Measurements from ENCODE around the gene CDK6. TPM values are rescaled to one million over a fixed set of nuclear protein-coding genes. Genes with fewer than 3 reads are reported as not detected.

The CDK6 gene
- total RNA-seq, 4 donors from 2014 or later, result 12.9 to 32.7 (median 21.6) TPM

DNA sequence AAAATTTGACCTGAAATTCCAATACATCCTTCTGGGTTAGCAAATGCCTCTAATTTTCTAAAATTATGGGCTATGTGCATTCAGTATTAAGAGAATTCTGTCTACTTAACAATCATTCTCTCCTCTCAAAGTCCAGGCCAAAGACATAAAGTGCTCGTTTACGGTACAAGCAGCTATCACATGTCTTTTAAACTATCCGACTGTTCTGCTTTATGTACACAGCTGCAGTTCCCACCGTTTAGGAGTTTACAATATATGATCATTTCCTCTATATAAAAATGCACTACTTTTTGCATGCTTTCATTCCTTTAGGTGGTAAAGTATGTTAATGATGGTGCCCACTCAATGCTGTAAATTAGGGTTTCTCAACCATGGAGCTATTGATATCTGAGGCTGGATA is 34.0 kb downstream of the CDK6 start:
- in situ Hi-C loops (cut with MboI; ENCODE audit: low pct_ligation_motif_present in 1 of 4, low pct_unique_long_range_greater_than_20kb in 1 of 4, low sequenced_read_pairs in 3 of 4) (no loop called here), intact Hi-C loops (cut with DNase I; ENCODE audit: low total_unique reads) (no loop called here)
- no peak for DNase-seq
- Histone ChIP-seq H3K36me3 (no peaks in the 10 kb centered on the region), H3K4me3 (no peak overlapping the region), H3K27ac (peak overlapping the region in 1 of 4 donors; percentile 56), H3K4me1 (peaks cover 3 to 48% (median 18%) of the 10 kb centered on the region in 4 donors), H3K27me3 (no peaks in the 10 kb centered on the region), H3K9me3 (no peaks in the 10 kb centered on the region)
- no peak for TF ChIP-seq POLR2AphosphoS5 (IDR thresholded peaks at IDR 0.05)
- no peak for TF ChIP-seq EP300 (IDR thresholded peaks at IDR 0.05; ENCODE audit: low read depth)
- TF ChIP-seq, protein P1, sequence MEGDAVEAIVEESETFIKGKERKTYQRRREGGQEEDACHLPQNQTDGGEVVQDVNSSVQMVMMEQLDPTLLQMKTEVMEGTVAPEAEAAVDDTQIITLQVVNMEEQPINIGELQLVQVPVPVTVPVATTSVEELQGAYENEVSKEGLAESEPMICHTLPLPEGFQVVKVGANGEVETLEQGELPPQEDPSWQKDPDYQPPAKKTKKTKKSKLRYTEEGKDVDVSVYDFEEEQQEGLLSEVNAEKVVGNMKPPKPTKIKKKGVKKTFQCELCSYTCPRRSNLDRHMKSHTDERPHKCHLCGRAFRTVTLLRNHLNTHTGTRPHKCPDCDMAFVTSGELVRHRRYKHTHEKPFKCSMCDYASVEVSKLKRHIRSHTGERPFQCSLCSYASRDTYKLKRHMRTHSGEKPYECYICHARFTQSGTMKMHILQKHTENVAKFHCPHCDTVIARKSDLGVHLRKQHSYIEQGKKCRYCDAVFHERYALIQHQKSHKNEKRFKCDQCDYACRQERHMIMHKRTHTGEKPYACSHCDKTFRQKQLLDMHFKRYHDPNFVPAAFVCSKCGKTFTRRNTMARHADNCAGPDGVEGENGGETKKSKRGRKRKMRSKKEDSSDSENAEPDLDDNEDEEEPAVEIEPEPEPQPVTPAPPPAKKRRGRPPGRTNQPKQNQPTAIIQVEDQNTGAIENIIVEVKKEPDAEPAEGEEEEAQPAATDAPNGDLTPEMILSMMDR (IDR thresholded peaks at IDR 0.05), result no peak
- no peak for TF ChIP-seq POLR2A (IDR thresholded peaks at IDR 0.05)
- WGBS, 2 donors (ENCODE audit: low coverage in 1 of 2), result 39% methylated on average over 4 of the region's 4 CpGs

DNA sequence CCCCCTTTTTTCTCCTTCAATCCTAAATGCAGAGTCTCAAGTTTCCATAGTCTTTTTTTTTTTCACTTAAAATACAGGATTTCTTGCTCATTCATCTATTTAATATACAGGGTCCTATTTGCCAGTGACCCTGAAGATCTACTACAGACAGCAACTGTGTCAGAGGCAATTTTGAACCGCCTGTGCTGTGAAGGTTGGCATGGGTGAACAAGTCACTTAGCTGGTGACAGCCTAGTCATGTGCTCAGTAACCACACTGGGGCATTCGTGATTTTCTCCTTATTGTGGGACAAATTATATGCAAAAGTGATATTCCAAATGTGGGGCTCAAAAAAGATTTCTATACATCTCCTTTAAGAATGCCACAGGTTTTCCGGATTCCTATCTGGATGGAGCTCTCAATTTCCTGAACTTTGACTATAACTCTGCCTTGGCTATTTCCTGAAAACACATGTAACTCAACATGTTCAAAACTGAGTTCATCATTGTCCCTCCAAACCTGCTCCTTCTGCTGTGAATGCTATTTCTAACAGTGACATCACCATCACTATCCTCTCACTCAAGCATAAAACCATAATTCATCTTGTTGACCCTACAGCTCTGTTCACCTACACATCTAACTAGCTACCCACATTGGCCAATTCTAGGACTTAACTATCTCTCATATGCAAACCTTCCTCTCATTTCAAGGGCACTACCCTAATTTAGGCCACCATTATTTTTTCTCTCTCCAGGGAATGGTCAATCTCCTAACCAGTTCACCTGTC is 36.7 kb downstream of the CDK6 start:
- intact Hi-C loops (cut with DNase I; ENCODE audit: low total_unique reads), result no loop called here
- Histone ChIP-seq H3K27ac (no peak overlapping the region), H3K9me3 (no peaks in the 10 kb centered on the region), H3K36me3 (no peaks in the 10 kb centered on the region), H3K4me3 (no peak overlapping the region), H3K4me1 (peaks cover 8 to 59% (median 27%) of the 10 kb centered on the region in 4 donors), H3K27me3 (no peaks in the 10 kb centered on the region)
- TF ChIP-seq POLR2A (IDR thresholded peaks at IDR 0.05), result no peak
- no peak for TF ChIP-seq EP300 (IDR thresholded peaks at IDR 0.05; ENCODE audit: low read depth)
- TF ChIP-seq POLR2AphosphoS5 (IDR thresholded peaks at IDR 0.05), result no peak
- TF ChIP-seq, protein P1 (IDR thresholded peaks at IDR 0.05), result no peak
- in situ Hi-C loops (cut with MboI; ENCODE audit: low pct_ligation_motif_present in 1 of 4, low pct_unique_long_range_greater_than_20kb in 1 of 4, low sequenced_read_pairs in 3 of 4), result no loop called here
- 67 to 83% methylated on average over 3 of the region's 3 CpGs for WGBS, 2 donors (ENCODE audit: low coverage in 1 of 2)
- no peak for DNase-seq

DNA sequence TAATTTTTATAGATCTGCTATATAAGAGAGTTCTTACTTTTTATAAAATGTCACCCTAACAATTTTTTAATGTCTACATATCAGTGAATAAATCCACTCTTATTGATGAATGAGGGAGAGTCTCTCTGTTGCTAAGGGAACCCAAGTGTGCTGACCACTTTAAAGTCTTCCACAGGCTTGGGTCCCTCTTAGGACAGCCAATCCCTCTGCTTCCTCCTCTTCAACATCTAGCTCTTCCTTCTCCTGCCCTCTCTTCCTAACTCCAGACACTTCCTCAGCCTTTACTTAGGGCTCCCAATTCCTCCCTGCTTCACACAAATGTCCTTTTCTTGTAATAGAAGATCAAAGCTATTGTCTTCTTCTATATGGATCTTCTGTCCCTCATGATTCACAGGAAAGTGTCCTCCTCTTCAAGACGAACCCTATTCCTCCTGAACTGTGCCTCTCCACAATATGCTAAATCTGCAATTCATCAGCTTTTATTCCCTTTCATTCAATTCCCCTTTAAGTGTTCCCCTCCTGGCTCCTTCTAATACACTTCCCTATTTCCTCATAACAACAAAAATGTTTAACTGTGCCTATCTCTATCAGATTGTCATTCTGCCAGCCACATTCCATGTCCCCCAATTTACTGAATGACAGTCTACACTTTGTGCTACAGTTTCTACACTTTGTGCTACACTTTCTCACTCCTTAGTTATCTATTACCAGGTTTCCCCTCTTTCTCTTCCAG is 37.7 kb downstream of the CDK6 start:
- no peaks in the 10 kb centered on the region for H3K36me3 ChIP-seq
- H3K4me3 ChIP-seq, result no peak overlapping the region
- intact Hi-C loops (cut with DNase I; ENCODE audit: low total_unique reads), result no loop called here
- no peak for DNase-seq
- TF ChIP-seq EP300 (IDR thresholded peaks at IDR 0.05; ENCODE audit: low read depth) (no peak), POLR2A (IDR thresholded peaks at IDR 0.05) (no peak), POLR2AphosphoS5 (IDR thresholded peaks at IDR 0.05) (no peak)
- TF ChIP-seq, protein P1 (IDR thresholded peaks at IDR 0.05), result no peak
- in situ Hi-C loops (cut with MboI; ENCODE audit: low pct_ligation_motif_present in 1 of 4, low pct_unique_long_range_greater_than_20kb in 1 of 4, low sequenced_read_pairs in 3 of 4), result no loop called here
- H3K9me3 ChIP-seq, result no peaks in the 10 kb centered on the region
- WGBS, 2 donors (ENCODE audit: low coverage in 1 of 2), result 45 to 48% methylated on average over 1 of the region's 1 CpG
- no peaks in the 10 kb centered on the region for H3K27me3 ChIP-seq
- peaks cover 8 to 69% (median 27%) of the 10 kb centered on the region in 4 donors for H3K4me1 ChIP-seq
- H3K27ac ChIP-seq, result no peak overlapping the region

DNA sequence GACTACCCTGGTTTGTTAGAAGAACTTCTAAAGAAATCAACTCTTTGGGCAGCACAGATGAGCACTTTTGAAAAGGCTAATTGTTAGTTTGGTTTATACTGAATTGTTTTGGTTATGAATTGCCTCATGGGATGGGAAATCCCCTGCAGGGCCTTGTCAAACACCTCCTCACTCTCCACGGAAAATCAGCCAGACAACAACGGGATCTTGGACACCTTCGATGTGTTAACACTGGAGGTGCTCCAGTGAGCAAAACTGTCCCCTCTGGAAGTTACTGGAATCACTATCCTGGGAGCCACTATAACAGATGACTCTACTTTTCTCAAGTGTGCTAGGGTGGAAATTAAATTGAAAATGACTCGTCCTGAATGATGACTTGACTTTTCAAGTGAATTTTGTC is 38.7 kb downstream of the CDK6 start:
- 19 to 40% methylated on average over 4 of the region's 4 CpGs for WGBS, 2 donors (ENCODE audit: low coverage in 1 of 2)
- H3K27me3 ChIP-seq, result no peaks in the 10 kb centered on the region

More for the DNA sequence above, 38.7 kb downstream of the CDK6 start:
- Histone ChIP-seq H3K27ac (peak overlapping the region in 1 of 4 donors; percentile 43), H3K4me3 (no peak overlapping the region), H3K4me1 (peaks cover 8 to 67% (median 25%) of the 10 kb centered on the region in 4 donors), H3K36me3 (no peaks in the 10 kb centered on the region), H3K9me3 (no peaks in the 10 kb centered on the region)
- no peak for DNase-seq
- in situ Hi-C loops (cut with MboI; ENCODE audit: low pct_ligation_motif_present in 1 of 4, low pct_unique_long_range_greater_than_20kb in 1 of 4, low sequenced_read_pairs in 3 of 4), result no loop called here
- intact Hi-C loops (cut with DNase I; ENCODE audit: low total_unique reads), result no loop called here
- TF ChIP-seq, protein P1 (IDR thresholded peaks at IDR 0.05), result no peak
- TF ChIP-seq POLR2AphosphoS5 (IDR thresholded peaks at IDR 0.05), result no peak
- no peak for TF ChIP-seq POLR2A (IDR thresholded peaks at IDR 0.05)
- TF ChIP-seq EP300 (IDR thresholded peaks at IDR 0.05; ENCODE audit: low read depth), result no peak

All from transverse colon (tissue), 4 donors.